ENCODE measurements around the gene CCDC192. TPM values are rescaled to one million over a fixed set of nuclear protein-coding genes. Genes with fewer than 3 reads are reported as not detected.

The CCDC192 gene
- total RNA-seq, 2 experiments from 2014 or later: not detected

- Histone ChIP-seq H3K27me3 (ENCODE audit: control insufficient read depth in 1 of 2, insufficient read depth in 2 of 2, low read length in 2 of 2) (no peaks in the 10 kb centered on the region), H3K4me1 (ENCODE audit: insufficient read depth, low read length) (no peaks in the 10 kb centered on the region), H3K9me3 (ENCODE audit: control insufficient read depth in 1 of 2, insufficient read depth in 1 of 2, low read length in 2 of 2) (no peaks in the 10 kb centered on the region), H3K4me3 (ENCODE audit: low read length) (no peak overlapping the region), H3K36me3 (ENCODE audit: insufficient read depth, low read length) (no peaks in the 10 kb centered on the region), H3K27ac (ENCODE audit: low read depth in 1 of 2, low read length in 2 of 2) (no peak overlapping the region)
- Mint-ChIP-seq H3K27me3 (no peaks in the 10 kb centered on the region), H3K4me1 (ENCODE audit: low read depth) (peaks cover 5% of the 10 kb centered on the region), H3K9me3 (no peaks in the 10 kb centered on the region), H3K4me3 (no peak overlapping the region), H3K36me3 (ENCODE audit: low read depth) (no peaks in the 10 kb centered on the region), H3K27ac (no peak overlapping the region)
- DNase-seq (no peak), ATAC-seq (ENCODE audit: poor library complexity) (no peak)
- POLR2A ChIA-PET: no interaction called here
- CTCF ChIA-PET: no interaction called here
- intact Hi-C loops (cut with DNase I, micrococcal nuclease): no loop called here
- no peak for TF ChIP-seq CTCF (IDR thresholded peaks at IDR 0.05)
Measured at GRCh38 chr5:127934791-127935256, 231.6 kb downstream of the CCDC192 start.

- H3K36me3 ChIP-seq (ENCODE audit: insufficient read depth, low read length): no peaks in the 10 kb centered on the region
- Mint-ChIP-seq H3K27me3 (no peaks in the 10 kb centered on the region), H3K4me1 (ENCODE audit: low read depth) (peaks cover 5% of the 10 kb centered on the region), H3K27ac (no peak overlapping the region), H3K4me3 (no peak overlapping the region), H3K9me3 (no peaks in the 10 kb centered on the region), H3K36me3 (ENCODE audit: low read depth) (no peaks in the 10 kb centered on the region)
- H3K9me3 ChIP-seq (ENCODE audit: control insufficient read depth in 1 of 2, insufficient read depth in 1 of 2, low read length in 2 of 2): no peaks in the 10 kb centered on the region
- no peak overlapping the region for H3K4me3 ChIP-seq (ENCODE audit: low read length)
- no peak for TF ChIP-seq CTCF (IDR thresholded peaks at IDR 0.05)
- H3K27ac ChIP-seq (ENCODE audit: low read depth in 1 of 2, low read length in 2 of 2): no peak overlapping the region
- no peaks in the 10 kb centered on the region for H3K27me3 ChIP-seq (ENCODE audit: control insufficient read depth in 1 of 2, insufficient read depth in 2 of 2, low read length in 2 of 2)
- intact Hi-C loops (cut with DNase I, micrococcal nuclease): no loop called here
- DNase-seq (no peak), ATAC-seq (ENCODE audit: poor library complexity) (no peak)
- H3K4me1 ChIP-seq (ENCODE audit: insufficient read depth, low read length): no peaks in the 10 kb centered on the region
- ChIA-PET POLR2A (no interaction called here), CTCF (no interaction called here)
Measured at GRCh38 chr5:127935398-127935797, 232.2 kb downstream of the CCDC192 start.

GRCh38 chr5:127936439-127936972 lies 233.3 kb downstream of the CCDC192 start:
- Mint-ChIP-seq H3K4me3 (no peak overlapping the region), H3K27ac (no peak overlapping the region), H3K27me3 (no peaks in the 10 kb centered on the region), H3K9me3 (no peaks in the 10 kb centered on the region), H3K36me3 (ENCODE audit: low read depth) (no peaks in the 10 kb centered on the region), H3K4me1 (ENCODE audit: low read depth) (peaks cover 5% of the 10 kb centered on the region)
- ChIA-PET CTCF (no interaction called here), POLR2A (no interaction called here)
- intact Hi-C loops (cut with DNase I, micrococcal nuclease): no loop called here
- Histone ChIP-seq H3K27ac (ENCODE audit: low read depth in 1 of 2, low read length in 2 of 2) (no peak overlapping the region), H3K4me1 (ENCODE audit: insufficient read depth, low read length) (no peaks in the 10 kb centered on the region), H3K4me3 (ENCODE audit: low read length) (no peak overlapping the region), H3K9me3 (ENCODE audit: control insufficient read depth in 1 of 2, insufficient read depth in 1 of 2, low read length in 2 of 2) (no peaks in the 10 kb centered on the region), H3K36me3 (ENCODE audit: insufficient read depth, low read length) (no peaks in the 10 kb centered on the region), H3K27me3 (ENCODE audit: control insufficient read depth in 1 of 2, insufficient read depth in 2 of 2, low read length in 2 of 2) (no peaks in the 10 kb centered on the region)
- DNase-seq: peak in 3 of 14 experiments; percentile 9 to 56 (median 40)
- no peak for TF ChIP-seq CTCF (IDR thresholded peaks at IDR 0.05)
- ATAC-seq (ENCODE audit: poor library complexity): peak; percentile 39

Data from CD4-positive, alpha-beta T cell (primary cell).